Lower leg skin (tissue), 3 donors: ENCODE results near the gene MAP7.

Experiments used
- POLR2A ChIP-seq, 2 donors: fragments of 450-650 bp; IDR thresholded peaks; one replicate each; pipeline ENCODE4 v1.6.1; 2016 to 2017; ENCODE audit warnings: antibody characterized with exemption in 2 of 2, mild to moderate bottlenecking in 1 of 2, moderate library complexity in 1 of 2
- TF ChIP-seq, protein P1 (sequence below), 3 donors: fragments of 450-650 bp; IDR thresholded peaks; one replicate each; pipeline ENCODE4 v1.5.1; 2016; ENCODE audit warnings: antibody characterized with exemption in 3 of 3, mild to moderate bottlenecking in 3 of 3, moderate library complexity in 2 of 3

DNA sequence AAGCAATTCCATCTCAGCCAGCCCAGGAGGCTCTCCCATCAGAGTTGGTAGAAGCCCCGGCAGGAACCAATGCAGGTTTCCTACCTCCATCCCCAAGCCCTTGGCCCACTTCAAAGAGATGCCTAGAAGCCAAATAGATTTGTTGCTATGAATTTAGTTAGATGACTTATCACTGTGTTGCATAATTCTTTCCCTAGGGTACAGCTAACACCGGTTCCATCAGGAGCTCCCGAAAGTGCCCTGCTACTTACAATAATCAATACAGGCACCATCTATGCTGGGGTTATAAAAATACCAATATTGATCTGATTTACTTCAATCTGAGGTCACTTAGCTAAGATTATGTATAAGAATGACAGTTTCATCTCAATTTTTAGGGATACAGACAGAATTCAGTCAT is 113.0 kb downstream of the MAP7 start:
- TF ChIP-seq, protein P1, sequence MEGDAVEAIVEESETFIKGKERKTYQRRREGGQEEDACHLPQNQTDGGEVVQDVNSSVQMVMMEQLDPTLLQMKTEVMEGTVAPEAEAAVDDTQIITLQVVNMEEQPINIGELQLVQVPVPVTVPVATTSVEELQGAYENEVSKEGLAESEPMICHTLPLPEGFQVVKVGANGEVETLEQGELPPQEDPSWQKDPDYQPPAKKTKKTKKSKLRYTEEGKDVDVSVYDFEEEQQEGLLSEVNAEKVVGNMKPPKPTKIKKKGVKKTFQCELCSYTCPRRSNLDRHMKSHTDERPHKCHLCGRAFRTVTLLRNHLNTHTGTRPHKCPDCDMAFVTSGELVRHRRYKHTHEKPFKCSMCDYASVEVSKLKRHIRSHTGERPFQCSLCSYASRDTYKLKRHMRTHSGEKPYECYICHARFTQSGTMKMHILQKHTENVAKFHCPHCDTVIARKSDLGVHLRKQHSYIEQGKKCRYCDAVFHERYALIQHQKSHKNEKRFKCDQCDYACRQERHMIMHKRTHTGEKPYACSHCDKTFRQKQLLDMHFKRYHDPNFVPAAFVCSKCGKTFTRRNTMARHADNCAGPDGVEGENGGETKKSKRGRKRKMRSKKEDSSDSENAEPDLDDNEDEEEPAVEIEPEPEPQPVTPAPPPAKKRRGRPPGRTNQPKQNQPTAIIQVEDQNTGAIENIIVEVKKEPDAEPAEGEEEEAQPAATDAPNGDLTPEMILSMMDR (IDR thresholded peaks at IDR 0.05), result no peak
- no peak for TF ChIP-seq POLR2A (IDR thresholded peaks at IDR 0.05)
